Fibroblast of skin of abdomen (primary cell): ENCODE results near the gene FSD2.
"Not testable (repeated sequence)": the region's sequence is repeated elsewhere in the genome, so short reads cannot be mapped to it uniquely, and the experiment has no call there.

ENCODE experiments used
- DNase-seq: peaks from one replicate; pipeline ENCODE4 v3.0.0-alpha.2; 2013

Gene FSD2

DNA sequence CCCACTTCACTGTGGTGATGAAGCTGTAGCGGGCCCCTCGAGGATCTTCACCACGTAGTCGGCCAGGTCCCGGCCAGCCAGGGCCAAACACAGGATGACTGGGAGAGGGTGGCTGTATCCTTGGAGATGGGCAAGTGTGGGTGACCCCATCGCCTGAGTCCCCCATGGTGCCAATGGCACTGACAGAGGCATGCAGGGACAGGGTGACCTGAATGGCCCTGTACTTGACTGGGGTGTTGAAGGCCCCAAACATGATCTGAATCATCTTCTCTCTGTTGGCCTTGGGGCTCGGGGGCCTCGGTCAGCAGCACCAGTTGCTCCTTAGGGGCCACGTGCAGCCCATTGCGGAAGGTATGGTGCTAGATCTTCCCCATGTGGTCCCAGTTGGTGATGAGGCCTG is 79.1 kb downstream of the FSD2 start:
- DNase-seq, result no peak

DNA sequence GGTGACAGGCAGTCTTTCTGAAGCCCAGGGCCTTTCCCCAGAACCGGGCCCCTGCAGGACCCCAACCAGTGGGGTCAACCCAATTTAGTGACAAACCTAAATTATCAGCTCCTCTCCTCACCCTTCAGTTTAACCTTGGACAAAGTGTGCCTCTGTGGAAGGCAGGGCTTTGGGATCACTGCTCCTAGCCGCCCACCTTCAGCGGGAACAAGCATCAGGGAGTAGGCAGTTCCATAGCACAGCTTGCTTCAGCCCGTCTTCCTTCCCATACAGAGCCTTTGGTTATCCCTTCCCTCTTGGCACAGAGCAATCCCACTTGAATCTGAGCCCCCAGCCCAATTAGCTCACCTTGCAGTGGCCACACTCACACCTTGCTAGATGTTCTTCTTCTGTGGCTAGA is 90.9 kb downstream of the FSD2 start:
- no peak for DNase-seq

DNA sequence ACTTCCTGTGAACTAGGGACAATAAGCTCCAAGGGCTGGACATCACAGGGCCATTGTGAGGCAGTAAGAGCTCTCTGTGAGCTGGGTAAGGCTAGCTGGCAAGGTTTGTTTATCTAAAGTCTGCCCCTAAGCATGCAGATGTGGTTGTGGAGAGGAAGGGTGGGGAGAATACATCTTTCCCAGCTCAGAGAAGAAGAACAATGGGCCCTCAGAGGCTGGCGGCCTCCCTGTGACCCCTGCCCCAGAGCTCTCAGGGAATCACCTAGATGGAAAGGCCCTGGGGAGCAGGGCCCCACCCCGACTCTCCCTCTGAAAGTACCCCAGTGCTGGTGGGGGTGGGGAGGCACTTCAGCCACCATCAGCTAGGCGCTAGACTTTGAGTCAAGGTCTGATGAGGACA is 91.9 kb downstream of the FSD2 start:
- no peak for DNase-seq

DNA sequence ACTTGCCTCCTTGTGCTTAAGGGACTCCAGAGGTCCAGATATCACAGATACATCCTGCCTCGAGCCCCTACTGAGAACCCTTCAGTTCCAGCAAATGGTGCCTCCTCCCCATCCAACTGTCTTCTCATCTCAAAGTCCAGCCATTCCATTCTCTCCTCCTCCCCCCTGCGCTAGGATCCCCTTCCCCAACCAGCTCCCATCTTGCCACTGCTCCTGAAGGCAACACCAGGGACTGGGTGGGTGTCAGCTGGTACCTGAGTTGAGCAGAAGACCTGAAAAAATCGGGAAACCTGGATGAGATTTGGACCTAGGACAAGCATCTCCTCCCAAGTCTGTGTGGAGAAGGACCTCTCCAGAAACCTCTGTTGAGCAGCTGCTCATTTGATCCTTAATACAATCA is 93.8 kb downstream of the FSD2 start:
- no peak for DNase-seq

DNA sequence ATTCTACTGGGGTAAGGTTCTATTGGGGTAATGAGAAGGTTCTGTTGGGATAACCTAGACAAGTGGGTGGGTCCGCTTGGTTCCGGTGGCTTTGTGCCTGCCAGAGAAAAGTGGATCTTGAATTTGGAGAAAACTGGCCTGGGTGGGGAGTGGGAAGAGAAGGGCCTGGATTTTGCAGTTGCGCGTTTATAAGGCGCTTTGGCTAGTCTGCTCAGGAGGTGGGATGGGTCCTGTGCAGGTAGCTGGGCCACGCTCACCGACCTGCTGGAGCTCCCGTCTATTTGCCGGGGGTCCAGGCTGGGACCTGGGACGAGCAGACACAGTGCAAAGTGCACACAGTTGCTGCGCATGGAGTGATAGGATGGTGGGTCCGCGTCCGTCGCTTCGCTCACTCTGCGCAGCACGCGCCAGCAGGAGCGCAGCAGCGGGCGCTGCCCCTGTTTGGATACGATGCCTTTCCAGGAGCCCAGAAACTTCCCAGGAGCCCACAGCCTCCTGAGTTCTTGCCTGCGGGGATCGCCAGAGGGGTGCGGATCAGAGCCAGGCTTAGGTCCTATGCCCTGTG is 94.9 kb downstream of the FSD2 start:
- no peak for DNase-seq

DNA sequence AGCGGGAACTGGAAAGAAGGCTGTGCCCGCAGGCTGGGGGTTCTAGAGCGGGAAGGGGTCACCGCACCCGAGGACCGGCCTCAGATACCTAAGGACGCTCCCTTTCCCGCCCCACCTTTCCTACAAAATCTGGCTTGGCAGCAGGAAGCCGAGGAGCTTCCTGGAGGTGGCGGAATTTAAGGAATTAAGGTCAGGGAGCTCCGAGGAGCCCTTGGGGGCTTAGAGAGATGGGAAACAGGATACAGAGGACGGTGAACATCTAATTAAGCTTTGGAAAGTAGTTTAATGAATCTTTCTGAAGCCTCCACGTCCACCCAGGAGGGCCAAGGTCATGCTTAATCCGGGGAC is 95.7 kb downstream of the FSD2 start:
- DNase-seq, result no peak

DNA sequence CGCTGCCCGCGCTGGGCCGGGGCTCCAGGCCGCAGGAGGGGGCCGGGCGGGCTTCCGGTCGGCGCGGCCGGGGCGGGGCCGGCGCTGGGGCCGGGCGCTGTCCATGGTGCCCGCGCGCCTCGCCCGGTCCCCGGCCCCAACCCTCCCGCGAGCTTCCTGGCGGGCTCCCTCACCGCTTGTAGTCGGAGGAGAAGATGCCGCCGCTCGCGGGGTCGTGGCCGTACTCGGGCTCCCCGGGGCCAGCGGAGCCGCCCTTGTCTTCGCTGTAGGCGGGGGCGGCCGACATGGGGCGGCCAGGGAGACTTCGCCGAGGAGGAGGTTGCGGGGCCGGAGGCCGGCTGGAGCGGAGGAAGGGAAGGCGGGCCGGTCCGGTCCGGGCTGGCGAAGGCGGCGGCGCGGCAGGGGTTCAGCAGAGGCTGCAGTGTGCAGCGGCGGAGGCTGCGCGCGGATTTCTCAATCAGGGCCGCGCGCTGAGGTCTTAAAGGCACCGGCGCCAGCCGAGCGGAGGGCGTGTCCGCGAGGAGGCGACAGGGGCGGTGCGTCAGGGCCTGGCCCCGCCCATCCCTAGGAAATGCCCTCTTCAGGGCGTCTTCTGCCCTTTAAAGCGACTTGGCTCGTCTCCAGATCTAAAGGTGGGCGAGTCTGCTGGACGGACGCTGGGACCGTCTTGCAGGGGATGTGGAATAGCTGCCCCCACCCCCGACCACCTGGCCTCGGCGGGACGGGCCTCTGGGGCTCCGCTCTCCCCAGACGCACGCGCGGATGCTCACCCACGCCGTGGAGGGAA is 96.3 kb downstream of the FSD2 start, which contains the start of gene AP3B2:
AP3B2 (minus strand) TSS at position 455 of the 787 bp plus-strand sequence; CDS start at position 286, 169 bp downstream.
- peak; percentile 59 for DNase-seq

DNA sequence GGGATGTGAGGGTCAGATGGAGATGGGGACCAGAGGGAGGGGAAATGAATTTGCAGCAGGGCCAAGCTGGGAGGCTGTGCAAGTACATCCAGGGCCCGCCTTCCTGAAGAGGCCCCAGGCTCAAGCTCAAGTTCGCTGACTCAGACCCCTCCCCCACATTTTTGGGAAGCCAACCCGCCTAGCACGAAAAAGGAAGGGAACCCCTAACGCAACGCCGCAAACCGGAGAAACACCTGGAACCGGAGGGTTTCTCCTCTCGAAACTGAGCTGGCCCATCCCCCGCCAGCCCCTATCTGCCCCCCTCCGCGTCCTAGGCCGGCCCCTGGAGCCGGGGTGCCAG is 96.8 kb downstream of the FSD2 start:
- DNase-seq, result no peak

DNA sequence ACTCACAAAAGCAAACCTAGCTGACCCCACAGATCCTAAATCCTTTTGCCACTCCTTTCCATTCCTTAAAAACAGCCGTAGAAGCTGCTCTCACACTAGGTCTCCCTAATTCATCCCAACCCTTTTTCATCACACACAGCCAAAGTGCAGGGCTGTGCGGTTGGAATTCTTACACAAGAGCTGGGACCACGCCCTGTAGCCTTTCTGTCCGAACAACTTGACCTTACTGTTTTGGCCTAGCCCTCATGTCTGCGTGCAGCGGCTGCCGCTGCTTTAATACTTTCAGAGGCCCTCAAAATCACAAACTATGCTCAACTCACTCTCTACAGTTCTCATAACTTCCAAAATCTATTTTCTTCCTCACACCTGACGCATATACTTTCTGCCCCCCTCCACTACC is 100.0 kb downstream of the FSD2 start:
- DNase-seq, result not testable (repeated sequence)
